HG02970 (cell line): Measurements from ENCODE around the gene CNTFR.

ENCODE experiments used
- ATAC-seq: cut with Tn5 transposase; IDR thresholded peaks from one replicate; pipeline ENCODE4 v1.9.1; 2021; ENCODE audit warnings: mild to moderate bottlenecking, moderate library complexity, moderate number of reproducible peaks; ENCODE audit not compliant: unreplicated experiment, low FRiP score

CNTFR gene

GRCh38 chr9:34513567-34514214 lies 75.8 kb downstream of the CNTFR start:
- no peak for ATAC-seq

- no peak for ATAC-seq
Measured at GRCh38 chr9:34512131-34513078, 77.1 kb downstream of the CNTFR start.

- ATAC-seq: no peak
Measured at GRCh38 chr9:34510497-34511468, 78.7 kb downstream of the CNTFR start.

GRCh38 chr9:34508951-34509350 lies 80.6 kb downstream of the CNTFR start:
- no peak for ATAC-seq

- no peak for ATAC-seq
Measured at GRCh38 chr9:34508463-34508862, 81.1 kb downstream of the CNTFR start.

GRCh38 chr9:34507966-34508365 lies 81.6 kb downstream of the CNTFR start:
- ATAC-seq: no peak

- no peak for ATAC-seq
Measured at GRCh38 chr9:34507556-34507955, 82.0 kb downstream of the CNTFR start.

- no peak for ATAC-seq
Measured at GRCh38 chr9:34506623-34507022, 82.9 kb downstream of the CNTFR start.

- no peak for ATAC-seq
Measured at GRCh38 chr9:34505370-34506120, 84.0 kb downstream of the CNTFR start.

GRCh38 chr9:34503406-34503805 lies 86.1 kb downstream of the CNTFR start:
- ATAC-seq: no peak

- no peak for ATAC-seq
Measured at GRCh38 chr9:34502891-34503290, 86.6 kb downstream of the CNTFR start.

- no peak for ATAC-seq
Measured at GRCh38 chr9:34502471-34502870, 87.1 kb downstream of the CNTFR start.

- no peak for ATAC-seq
Measured at GRCh38 chr9:34501889-34502425, 87.6 kb downstream of the CNTFR start.
